DMS153 treated with DMSO at 0.1 percent for 48 hours (cell line): ENCODE measurements around the gene CACNA1B.
"Not testable (repeated sequence)": the region's sequence is repeated elsewhere in the genome, so short reads cannot be mapped to it uniquely, and the experiment has no call there.

Experiments
- DNase-seq: peaks from one replicate; lab custom pipeline; 2025; ENCODE audit not compliant: unreplicated experiment; lab: John Stamatoyannopoulos, UW

CACNA1B gene

GRCh38 chr9:137865581-137866145, 11.9 kb upstream of the CACNA1B start:
- DNase-seq: no peak

DNA sequence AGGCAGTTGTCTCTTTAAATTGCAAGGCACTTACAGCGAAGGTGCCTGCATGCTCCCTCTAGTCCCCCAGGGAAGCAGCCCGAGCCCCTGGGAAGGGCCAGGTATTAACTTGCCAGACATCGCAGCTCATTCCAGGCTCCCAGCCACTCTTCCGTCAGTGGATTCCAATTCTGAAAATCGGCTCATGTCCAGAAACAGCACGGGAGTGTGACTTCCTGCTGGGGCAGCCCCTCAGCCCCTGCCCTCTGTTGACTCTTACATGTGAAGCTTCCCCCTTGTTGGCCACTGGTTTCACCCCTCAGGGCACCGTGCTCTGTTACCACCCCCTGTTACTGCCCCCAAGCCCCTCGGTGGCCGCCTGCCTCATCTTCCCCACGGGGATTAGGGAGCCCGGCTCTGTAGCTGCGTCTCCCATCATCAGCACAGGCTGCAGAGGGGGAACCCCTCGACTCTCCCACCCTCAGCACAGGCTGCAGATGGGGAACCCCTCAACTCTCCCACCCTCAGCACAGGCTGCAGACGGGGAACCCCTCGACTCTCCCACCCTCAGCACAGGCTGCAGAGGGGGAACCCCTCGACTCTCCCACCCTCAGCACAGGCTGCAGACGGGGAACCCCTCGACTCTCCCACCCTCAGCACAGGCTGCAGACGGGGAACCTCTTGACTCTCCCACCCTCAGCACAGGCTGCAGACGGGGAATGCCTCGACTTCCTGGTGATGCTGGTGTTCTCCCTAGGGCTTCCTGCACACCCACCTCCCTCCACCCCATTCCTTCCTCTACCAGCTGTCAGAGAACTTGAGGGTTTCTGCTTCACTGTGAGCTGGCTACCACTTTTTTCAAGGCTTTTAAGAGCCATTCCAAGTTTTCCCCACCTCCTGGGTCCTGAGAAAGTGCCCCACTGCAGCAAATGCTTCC, 11.1 kb upstream of the CACNA1B start:
- no peak for DNase-seq

- DNase-seq: no peak
Observed at GRCh38 chr9:137870432-137870831, 7.2 kb upstream of the CACNA1B start.

DNA sequence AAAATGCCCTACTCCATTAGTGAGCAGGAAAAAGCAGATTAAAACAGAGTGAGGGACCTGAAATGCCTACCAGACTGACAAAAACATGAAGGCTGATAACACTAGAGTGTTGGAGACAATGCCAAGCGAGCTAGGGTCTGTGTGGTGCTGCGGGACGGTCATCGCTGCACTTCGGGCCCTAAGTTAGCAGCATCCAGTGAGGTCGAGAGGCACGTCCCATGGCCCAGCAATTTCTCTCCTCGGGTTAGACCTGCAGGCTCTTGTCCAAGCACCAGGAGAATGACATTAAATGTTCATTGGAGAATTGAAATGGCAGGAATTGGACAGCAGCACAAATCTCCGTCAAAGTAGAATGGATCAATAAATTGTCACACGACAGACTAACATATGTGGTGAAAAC, 5.3 kb upstream of the CACNA1B start:
- no peak for DNase-seq

DNA sequence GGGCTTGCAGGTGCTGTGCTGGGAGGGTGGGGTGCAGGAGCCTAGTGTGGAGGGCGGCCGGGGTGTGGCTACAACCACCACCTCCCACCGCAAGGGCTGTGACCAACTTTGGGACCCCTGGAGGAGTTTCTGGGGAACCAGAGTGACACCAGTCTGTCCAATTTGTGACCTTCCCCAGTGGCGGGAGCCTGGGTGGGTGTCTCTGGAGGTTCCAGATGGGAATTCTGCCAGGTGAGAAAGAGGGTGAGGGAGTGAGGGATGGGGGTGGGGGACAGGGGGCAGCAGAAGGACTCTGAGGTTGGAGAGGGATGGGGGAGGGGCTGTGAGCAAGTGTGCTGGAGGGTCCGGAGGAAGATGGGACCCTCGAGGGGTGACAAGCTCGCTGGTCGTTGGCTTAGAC, 4.2 kb upstream of the CACNA1B start:
- DNase-seq: no peak

- no peak for DNase-seq
Observed at GRCh38 chr9:137873858-137874362, 3.7 kb upstream of the CACNA1B start.

DNA sequence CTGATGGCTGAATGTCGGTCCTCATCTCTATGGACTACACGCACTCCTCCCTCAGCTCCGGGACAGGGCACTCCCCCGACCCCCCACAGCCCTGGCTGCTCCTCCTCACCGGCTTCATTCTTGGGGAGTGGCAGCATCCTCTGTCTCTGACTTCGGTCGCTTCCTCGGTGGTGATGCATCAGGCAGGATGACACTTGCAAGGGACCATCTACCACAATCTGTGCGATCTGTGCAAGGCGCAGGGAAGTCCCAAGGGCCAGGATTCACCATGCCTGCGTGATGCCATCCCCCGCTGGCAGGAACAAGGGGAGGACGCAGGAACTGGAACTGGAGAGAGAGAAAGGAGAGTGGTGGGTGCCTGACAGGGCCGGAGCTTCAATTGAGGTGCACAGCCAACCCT, 2.2 kb upstream of the CACNA1B start:
- no peak for DNase-seq

- DNase-seq: no peak
Observed at GRCh38 chr9:137875846-137876245, 1.7 kb upstream of the CACNA1B start.

- DNase-seq: no peak
Observed at GRCh38 chr9:137876269-137876668, 1.3 kb upstream of the CACNA1B start.

GRCh38 chr9:137876781-137877386, 698 bp upstream of the CACNA1B start:
- no peak for DNase-seq

GRCh38 chr9:137878146-137878941, 762 bp downstream of the CACNA1B start:
- DNase-seq: no peak

- no peak for DNase-seq
Observed at GRCh38 chr9:137879052-137879451, 1.5 kb downstream of the CACNA1B start.

GRCh38 chr9:137879566-137880150, 2.1 kb downstream of the CACNA1B start:
- DNase-seq: no peak

GRCh38 chr9:137880160-137880975, 2.8 kb downstream of the CACNA1B start:
- DNase-seq: no peak

DNA sequence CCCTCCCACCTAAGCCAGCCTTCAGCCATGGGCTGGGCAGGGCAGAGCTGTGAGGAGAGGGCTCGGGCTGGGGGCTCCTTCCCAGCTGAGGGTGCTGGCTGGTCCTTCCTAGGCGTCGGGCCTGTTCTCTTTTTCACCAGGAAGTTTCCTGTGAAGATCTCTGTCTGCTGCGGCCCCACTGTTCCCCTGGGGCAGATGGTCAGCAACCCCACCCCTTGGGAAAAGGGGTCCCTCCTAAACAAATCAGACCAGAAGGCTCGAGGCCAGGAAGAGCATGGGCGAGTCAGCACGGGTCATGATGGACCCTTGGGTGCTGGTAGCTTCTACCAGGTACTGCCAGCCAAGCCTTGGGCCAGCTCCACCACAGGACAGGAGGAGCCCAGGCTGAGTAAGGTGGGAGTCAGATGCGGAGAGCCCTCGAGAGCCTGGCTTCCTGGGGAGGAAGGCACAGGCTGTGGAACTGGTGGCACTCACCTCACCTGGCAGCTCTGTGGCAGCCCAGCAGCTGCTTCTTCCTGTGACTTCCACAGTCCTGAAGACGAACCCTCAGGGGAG, 3.5 kb downstream of the CACNA1B start:
- no peak for DNase-seq

GRCh38 chr9:137881591-137882505, 4.3 kb downstream of the CACNA1B start:
- no peak for DNase-seq

- no peak for DNase-seq
Observed at GRCh38 chr9:137882506-137882821, 4.9 kb downstream of the CACNA1B start.

- DNase-seq: not testable (repeated sequence)
Observed at GRCh38 chr9:137883977-137884376, 6.4 kb downstream of the CACNA1B start.

DNA sequence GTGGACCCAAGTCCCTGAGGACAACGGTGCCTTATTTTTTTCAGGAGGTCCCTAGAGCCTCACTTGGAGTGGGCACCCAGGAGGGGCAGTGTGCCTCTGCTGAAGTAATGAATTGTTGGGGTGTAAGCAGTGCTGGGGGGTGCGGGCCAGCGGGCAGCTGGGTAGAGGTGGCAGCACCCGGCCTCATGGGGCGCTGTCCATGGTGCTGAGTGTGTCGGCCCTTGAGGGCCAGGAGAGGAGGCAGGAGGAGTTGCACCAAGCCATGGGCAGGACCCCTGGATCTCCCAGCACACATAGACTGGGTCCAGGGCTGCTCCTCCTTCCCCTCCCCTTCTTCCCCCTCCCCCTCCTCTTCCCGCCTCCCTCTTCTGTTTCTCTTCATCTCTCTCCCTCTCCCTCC, 7.0 kb downstream of the CACNA1B start:
- DNase-seq: not testable (repeated sequence)
